OCI-M1 (cell line): ENCODE results near the gene DDX53.

Experiments used
- DNase-seq: peaks from one replicate; lab custom pipeline; 2025; lab: John Stamatoyannopoulos, UW

Gene DDX53

DNA sequence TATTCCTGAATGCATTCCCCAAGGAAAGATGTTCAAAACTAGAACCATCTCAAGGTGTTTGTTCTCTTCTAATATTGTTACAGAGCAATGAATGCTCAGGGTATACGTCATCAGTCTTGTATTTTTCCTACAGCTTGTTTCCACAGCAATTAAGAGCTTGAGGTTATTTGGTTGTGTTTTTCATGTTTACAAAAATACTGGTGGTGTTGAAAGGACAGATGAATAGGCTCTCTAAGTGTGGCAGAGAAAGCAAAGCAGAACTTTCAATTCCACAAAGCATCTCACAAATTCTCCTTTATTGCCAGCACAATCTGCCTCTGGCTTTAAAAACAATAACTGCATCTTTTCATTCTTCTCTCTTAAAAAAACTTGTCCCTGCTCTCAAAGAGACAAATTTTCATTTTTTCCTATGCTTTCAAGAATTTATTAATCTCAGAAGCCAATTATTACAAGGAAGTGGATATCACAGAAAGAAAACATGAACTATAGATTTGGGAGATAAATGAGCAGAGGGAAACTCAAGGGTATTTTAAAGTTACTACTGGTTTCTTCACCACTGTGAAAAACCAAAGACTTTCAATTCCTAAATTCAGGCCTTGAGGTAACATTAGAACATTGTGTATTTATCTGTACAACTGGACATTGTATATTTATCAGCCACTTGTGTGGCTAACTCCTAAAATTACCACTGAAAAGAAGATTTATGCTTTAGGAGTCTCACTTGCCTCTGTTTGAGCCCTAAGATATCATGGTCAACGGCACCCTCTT lies 49.2 kb downstream of the DDX53 start:
- DNase-seq: no peak

DNA sequence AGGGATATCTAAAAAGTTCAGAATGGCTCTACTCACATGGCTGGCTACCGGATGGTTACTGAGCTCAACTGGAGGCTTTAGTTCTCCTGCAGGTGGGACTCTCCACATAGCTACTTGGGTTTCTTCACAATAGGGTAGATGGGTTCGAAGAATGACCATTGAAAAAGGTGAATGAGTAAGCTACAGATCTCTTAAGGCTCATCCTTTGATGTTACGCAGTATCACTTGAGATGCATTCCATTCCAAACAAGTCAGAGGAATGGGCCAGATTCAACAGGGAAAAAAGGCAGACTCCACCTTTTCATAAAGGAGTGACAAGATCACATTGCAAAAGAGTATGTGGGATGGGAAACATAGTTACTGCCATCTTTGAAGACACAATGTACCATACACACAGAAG lies 52.6 kb downstream of the DDX53 start:
- DNase-seq: no peak
